Liver (tissue), 9 donors: ENCODE data around the gene NFIA. TPM values are rescaled to one million over a fixed set of nuclear protein-coding genes. Genes with fewer than 3 reads are reported as not detected.

Experiments
- DNase-seq: peaks from one replicate; pipeline ENCODE4 v3.0.0-alpha.2; 2017; ENCODE audit warnings: low spot score
- H3K27ac ChIP-seq, 2 donors: one replicate each; pipeline ENCODE4 v1.7.0; 2013; ENCODE audit warnings: inconsistent platforms in 2 of 2, low read length in 2 of 2, control low read depth in 1 of 2, low read depth in 1 of 2, mild to moderate bottlenecking in 1 of 2
- H3K27me3 ChIP-seq, 4 donors: one replicate each; pipeline versions ENCODE4 v1.6.1 to v1.7.0; 2013; ENCODE audit warnings: low read length in 3 of 4, inconsistent platforms in 1 of 4, mild to moderate bottlenecking in 1 of 4, moderate library complexity in 1 of 4; ENCODE audit not compliant: control insufficient read depth in 4 of 4, insufficient read depth in 4 of 4
- H3K36me3 ChIP-seq, 4 donors: one replicate each; pipeline versions ENCODE4 v1.6.1 to v1.7.0; 2013; ENCODE audit warnings: low read length in 3 of 4, mild to moderate bottlenecking in 3 of 4, low read depth in 1 of 4, moderate library complexity in 1 of 4; ENCODE audit not compliant: control insufficient read depth in 4 of 4, insufficient read depth in 3 of 4
- H3K4me1 ChIP-seq, 4 donors: one replicate each; pipeline versions ENCODE4 v1.6.1 to v1.7.0; 2013; ENCODE audit warnings: low read length in 3 of 4, mild to moderate bottlenecking in 3 of 4, moderate library complexity in 1 of 4; ENCODE audit not compliant: control insufficient read depth in 4 of 4, insufficient read depth in 4 of 4
- H3K4me3 ChIP-seq, 3 donors: one replicate each; pipeline versions ENCODE4 v1.6.1 to v1.7.0; 2013; ENCODE audit warnings: low read length in 3 of 3, control low read depth in 1 of 3, low read depth in 1 of 3, mild to moderate bottlenecking in 1 of 3
- H3K9ac ChIP-seq, 2 donors: one replicate each; pipeline ENCODE4 v1.7.0; 2013; ENCODE audit warnings: low read length in 2 of 2, mild to moderate bottlenecking in 2 of 2, moderate library complexity in 2 of 2, control low read depth in 1 of 2, low read depth in 1 of 2
- H3K9me3 ChIP-seq, 4 donors: one replicate each; pipeline versions ENCODE4 v1.6.1 to v1.7.0; 2013; ENCODE audit warnings: low read length in 3 of 4; ENCODE audit not compliant: control insufficient read depth in 4 of 4
- ATF3 ChIP-seq: IDR thresholded peaks from 2 replicates; pipeline ENCODE4 v1.6.1; 2016; ENCODE audit warnings: antibody characterized with exemption
- CTCF ChIP-seq: fragments of 150-350 bp; IDR thresholded peaks from 2 replicates; pipeline ENCODE4 v1.5.1; 2017; ENCODE audit warnings: improper control_type of control experiment, low read depth, low read length; ENCODE audit not compliant: missing input control
- EGR1 ChIP-seq, 2 donors: IDR thresholded peaks; 2 replicates each; pipeline ENCODE4 v1.6.1; 2016 to 2018; ENCODE audit warnings: antibody characterized with exemption in 2 of 2, low read depth in 2 of 2
- FOXA1 ChIP-seq: IDR thresholded peaks from 2 replicates; pipeline ENCODE4 v1.6.1; 2016; ENCODE audit warnings: antibody characterized with exemption
- FOXA2 ChIP-seq: IDR thresholded peaks from 2 replicates; pipeline ENCODE4 v1.6.1; 2016; ENCODE audit warnings: antibody characterized with exemption
- GABPA ChIP-seq, 2 donors: IDR thresholded peaks in 1 of 2; conservative IDR thresholded peaks in 1 of 2; 2 replicates each; pipeline ENCODE4 v1.6.1; 2016; ENCODE audit warnings: antibody characterized with exemption in 2 of 2, mild to moderate bottlenecking in 1 of 2, moderate library complexity in 1 of 2
- HNF4A ChIP-seq, 2 donors: conservative IDR thresholded peaks; 2 replicates each; pipeline ENCODE4 v1.6.1; 2016; ENCODE audit warnings: antibody characterized with exemption in 2 of 2, mild to moderate bottlenecking in 2 of 2
- HNF4G ChIP-seq: IDR thresholded peaks from 2 replicates; pipeline ENCODE4 v1.6.1; 2016; ENCODE audit warnings: antibody characterized with exemption
- JUND ChIP-seq, 2 donors: IDR thresholded peaks; 2 replicates each; pipeline ENCODE4 v1.6.1; 2016; ENCODE audit warnings: antibody characterized with exemption in 2 of 2
- MAX ChIP-seq: IDR thresholded peaks from 2 replicates; pipeline ENCODE4 v1.6.1; 2016; ENCODE audit warnings: antibody characterized with exemption
- NR2F2 ChIP-seq: IDR thresholded peaks from 2 replicates; pipeline ENCODE4 v1.6.1; 2016; ENCODE audit warnings: antibody characterized with exemption
- RAD21 ChIP-seq, 2 donors: IDR thresholded peaks; 2 replicates each; pipeline ENCODE4 v1.6.1; 2016; ENCODE audit warnings: antibody characterized with exemption in 2 of 2, mild to moderate bottlenecking in 2 of 2
- REST ChIP-seq: IDR thresholded peaks from 2 replicates; pipeline ENCODE4 v1.6.1; 2016; ENCODE audit warnings: antibody characterized with exemption, mild to moderate bottlenecking
- RXRA ChIP-seq, 2 donors: IDR thresholded peaks; 2 replicates each; pipeline ENCODE4 v1.6.1; 2017 to 2018; ENCODE audit warnings: antibody characterized with exemption in 2 of 2, mild to moderate bottlenecking in 1 of 2
- SP1 ChIP-seq: IDR thresholded peaks from 2 replicates; pipeline ENCODE4 v1.6.1; 2018; ENCODE audit warnings: antibody characterized with exemption, mild to moderate bottlenecking
- TAF1 ChIP-seq: conservative IDR thresholded peaks from 2 replicates; pipeline ENCODE4 v1.6.1; 2016; ENCODE audit warnings: antibody characterized with exemption, mild to moderate bottlenecking
- YY1 ChIP-seq: IDR thresholded peaks from 2 replicates; pipeline ENCODE4 v1.6.1; 2016; ENCODE audit warnings: antibody characterized with exemption, mild to moderate bottlenecking
- WGBS: extraction: QIAGEN DNeasy Blood & Tissue Kit; methylation state at CpG from one replicate; pipeline ENCODE4 v1.1.7; 2013; 5-methylcytosine and 5-hydroxymethylcytosine counted together
- polyA plus RNA-seq, 2 donors: library from polyadenylated mRNA; stranded (reverse) in 1 of 2; unstranded in 1 of 2; fragments of 200-250 nt in 1 of 2; fragments of >200 nt in 1 of 2; fragmentation: Nextera tagmentation in 1 of 2; extraction: Ambion mirVana in 1 of 2; gene quantifications; one replicate each; pipeline versions ENCODE4 v1.2.1 to v1.2.3, GENCODE V29; 2013 to 2015
- total RNA-seq, 2 donors: library from RNA; depleted of rRNA; stranded (reverse); fragments of >200 nt; gene quantifications; one replicate each; pipeline ENCODE4 v1.2.3, GENCODE V29; 2014
- TF ChIP-seq, protein P1 (sequence below): IDR thresholded peaks from 2 replicates; pipeline ENCODE4 v1.6.1; 2016; ENCODE audit warnings: antibody characterized with exemption
- donor health status: healthy.
- donor health status: healthy.
- donor health status: healthy.
- donor health status: healthy.
- donor health status: healthy.

The NFIA gene
- total and polyA plus RNA-seq, 4 donors, result 6.8 to 53.7 (median 22.2) TPM

DNA sequence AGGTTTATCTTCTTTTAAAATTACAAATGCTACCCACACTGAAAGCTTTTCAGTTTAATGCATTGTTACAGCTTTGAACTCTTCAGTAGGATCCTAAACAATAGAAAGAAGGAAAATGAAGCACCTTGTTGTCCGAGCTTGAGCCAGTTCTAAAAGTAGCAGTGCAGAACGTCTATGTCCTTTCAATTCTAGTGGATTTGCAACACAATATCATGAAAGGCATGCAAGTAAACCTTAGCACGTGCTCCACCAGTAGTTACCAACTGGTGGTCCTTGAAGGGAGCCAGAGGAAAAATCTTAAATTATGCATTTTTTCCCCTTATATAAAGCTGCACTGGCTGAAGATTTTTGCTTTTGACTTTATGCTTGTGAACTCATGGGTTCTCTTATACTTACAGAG lies 208.2 kb downstream of the NFIA start:
- no peak for TF ChIP-seq JUND (IDR thresholded peaks at IDR 0.05)
- TF ChIP-seq REST, result no peak
- no peak for TF ChIP-seq ATF3
- TF ChIP-seq, protein P1, sequence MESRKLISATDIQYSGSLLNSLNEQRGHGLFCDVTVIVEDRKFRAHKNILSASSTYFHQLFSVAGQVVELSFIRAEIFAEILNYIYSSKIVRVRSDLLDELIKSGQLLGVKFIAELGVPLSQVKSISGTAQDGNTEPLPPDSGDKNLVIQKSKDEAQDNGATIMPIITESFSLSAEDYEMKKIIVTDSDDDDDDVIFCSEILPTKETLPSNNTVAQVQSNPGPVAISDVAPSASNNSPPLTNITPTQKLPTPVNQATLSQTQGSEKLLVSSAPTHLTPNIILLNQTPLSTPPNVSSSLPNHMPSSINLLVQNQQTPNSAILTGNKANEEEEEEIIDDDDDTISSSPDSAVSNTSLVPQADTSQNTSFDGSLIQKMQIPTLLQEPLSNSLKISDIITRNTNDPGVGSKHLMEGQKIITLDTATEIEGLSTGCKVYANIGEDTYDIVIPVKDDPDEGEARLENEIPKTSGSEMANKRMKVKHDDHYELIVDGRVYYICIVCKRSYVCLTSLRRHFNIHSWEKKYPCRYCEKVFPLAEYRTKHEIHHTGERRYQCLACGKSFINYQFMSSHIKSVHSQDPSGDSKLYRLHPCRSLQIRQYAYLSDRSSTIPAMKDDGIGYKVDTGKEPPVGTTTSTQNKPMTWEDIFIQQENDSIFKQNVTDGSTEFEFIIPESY, result no peak
- Histone ChIP-seq H3K9ac (no peak overlapping the region), H3K9me3 (no peaks in the 10 kb centered on the region), H3K27ac (no peak overlapping the region), H3K4me1 (no peaks in the 10 kb centered on the region), H3K4me3 (no peak overlapping the region), H3K27me3 (no peaks in the 10 kb centered on the region), H3K36me3 (no peaks in the 10 kb centered on the region)
- WGBS, result 82% methylated on average over 3 of the region's 3 CpGs
- no peak for DNase-seq

DNA sequence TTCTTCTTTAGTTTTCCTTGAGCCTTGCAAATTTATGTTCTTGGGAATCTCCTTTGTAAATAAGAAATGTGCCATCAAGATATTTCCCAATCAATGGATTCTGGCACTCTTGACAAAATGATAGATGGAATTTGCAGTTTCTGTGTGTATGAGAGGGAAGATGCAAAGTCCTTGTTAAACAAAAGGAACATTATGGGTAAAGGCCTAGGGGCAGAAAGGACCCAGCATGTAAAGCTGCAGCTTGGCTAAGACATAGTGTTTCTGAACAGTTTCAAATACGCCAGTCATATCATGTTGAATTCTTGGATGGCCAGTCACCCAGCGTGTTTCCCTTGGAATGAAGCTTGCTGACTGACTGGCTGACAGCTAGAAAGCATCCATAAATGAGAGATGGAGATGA lies 210.8 kb downstream of the NFIA start:
- WGBS, result 93% methylated on average over 2 of the region's 2 CpGs
- H3K27ac ChIP-seq, result no peak overlapping the region
- DNase-seq, result no peak
- no peak overlapping the region for H3K9ac ChIP-seq
- H3K4me1 ChIP-seq, result no peaks in the 10 kb centered on the region
- H3K36me3 ChIP-seq, result no peaks in the 10 kb centered on the region
- TF ChIP-seq FOXA1 (no peak), YY1 (no peak), EGR1 (IDR thresholded peaks at IDR 0.05; ENCODE audit: low read depth in 2 of 2) (no peak), NR2F2 (no peak), TAF1 (no peak), SP1 (no peak), REST (no peak), JUND (IDR thresholded peaks at IDR 0.05) (no peak), HNF4A (conservative IDR thresholded peaks at IDR 0.05) (no peak), RXRA (IDR thresholded peaks at IDR 0.05) (no peak), FOXA2 (no peak), RAD21 (IDR thresholded peaks at IDR 0.05) (no peak), ATF3 (no peak), CTCF (no peak), MAX (no peak), HNF4G (no peak), GABPA (IDR thresholded peaks at IDR 0.05 in 1 of 2, conservative IDR thresholded peaks at IDR 0.05 in 1 of 2) (no peak)
- TF ChIP-seq, protein P1, result no peak
- H3K9me3 ChIP-seq, result no peaks in the 10 kb centered on the region
- H3K4me3 ChIP-seq, result no peak overlapping the region
- H3K27me3 ChIP-seq, result no peaks in the 10 kb centered on the region
